ENCODE results near the gene HK2. TPM values are rescaled to one million over a fixed set of nuclear protein-coding genes. Genes with fewer than 3 reads are reported as not detected.

The HK2 gene
- total RNA-seq, 2 donors from 2014 or later, result 17.2 to 18.4 TPM

Other genes starting within 250 kb of the HK2 start
- gene M1AP, start 185.8 kb upstream of the HK2 start, total RNA-seq, result under 1 TPM; 0.44 to 0.65 TPM
- gene SEMA4F, start 179.9 kb upstream of the HK2 start, total RNA-seq, result 1 to 10 TPM; 3.4 to 6.1 TPM
- 10 to 100 TPM; 42.7 to 50.0 TPM for gene POLE4, start 124.5 kb downstream of the HK2 start, total RNA-seq

Measured in left cardiac atrium (tissue), 2 donors.